ENCODE results near the gene TAMM41.
"Not testable (repeated sequence)": the region's sequence is repeated elsewhere in the genome, so short reads cannot be mapped to it uniquely, and the experiment has no call there.

Gene TAMM41

GRCh38 chr3:11810276-11810675, 36.4 kb downstream of the TAMM41 start:
- DNase-seq, result no peak

DNA sequence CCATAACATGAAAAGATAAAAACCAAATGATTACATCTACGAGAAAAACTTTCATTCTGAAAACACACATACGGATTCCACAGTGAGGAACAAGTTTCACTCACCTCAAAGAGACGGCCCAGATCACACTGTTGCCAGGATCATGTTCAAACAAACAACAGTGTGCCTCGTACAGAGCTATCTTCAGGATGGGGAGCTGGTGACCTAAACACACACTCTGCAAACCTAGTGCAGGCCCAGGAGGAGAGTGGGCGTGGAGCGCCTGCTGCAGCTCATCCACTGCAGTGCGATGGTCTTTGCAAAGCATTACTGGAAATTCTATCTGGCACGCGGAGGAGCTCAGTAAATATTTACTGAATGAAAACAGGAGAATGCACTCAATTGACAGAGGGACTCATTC, 38.5 kb downstream of the TAMM41 start:
- no peak for DNase-seq

GRCh38 chr3:11807686-11808085, 39.0 kb downstream of the TAMM41 start:
- no peak for DNase-seq

DNA sequence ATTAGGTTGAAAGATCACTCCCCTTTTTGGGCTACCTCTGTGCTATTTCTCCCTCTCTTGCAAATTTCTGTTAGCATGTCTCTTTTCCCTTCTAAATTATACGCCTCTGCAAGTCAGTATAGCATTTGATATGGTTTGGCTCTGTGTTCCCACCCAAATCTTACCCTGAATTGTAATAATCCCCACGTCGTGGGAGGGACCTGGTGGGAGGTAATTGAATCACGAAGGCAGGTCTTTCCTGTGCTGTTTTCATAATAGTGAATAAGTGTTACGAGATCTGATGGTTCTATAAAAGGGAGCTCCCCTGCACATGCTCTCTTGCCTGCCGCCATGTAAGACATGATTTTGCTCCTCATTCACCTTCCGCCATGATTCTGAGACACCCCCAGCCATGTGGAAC, 41.0 kb downstream of the TAMM41 start:
- DNase-seq, result no peak

DNA sequence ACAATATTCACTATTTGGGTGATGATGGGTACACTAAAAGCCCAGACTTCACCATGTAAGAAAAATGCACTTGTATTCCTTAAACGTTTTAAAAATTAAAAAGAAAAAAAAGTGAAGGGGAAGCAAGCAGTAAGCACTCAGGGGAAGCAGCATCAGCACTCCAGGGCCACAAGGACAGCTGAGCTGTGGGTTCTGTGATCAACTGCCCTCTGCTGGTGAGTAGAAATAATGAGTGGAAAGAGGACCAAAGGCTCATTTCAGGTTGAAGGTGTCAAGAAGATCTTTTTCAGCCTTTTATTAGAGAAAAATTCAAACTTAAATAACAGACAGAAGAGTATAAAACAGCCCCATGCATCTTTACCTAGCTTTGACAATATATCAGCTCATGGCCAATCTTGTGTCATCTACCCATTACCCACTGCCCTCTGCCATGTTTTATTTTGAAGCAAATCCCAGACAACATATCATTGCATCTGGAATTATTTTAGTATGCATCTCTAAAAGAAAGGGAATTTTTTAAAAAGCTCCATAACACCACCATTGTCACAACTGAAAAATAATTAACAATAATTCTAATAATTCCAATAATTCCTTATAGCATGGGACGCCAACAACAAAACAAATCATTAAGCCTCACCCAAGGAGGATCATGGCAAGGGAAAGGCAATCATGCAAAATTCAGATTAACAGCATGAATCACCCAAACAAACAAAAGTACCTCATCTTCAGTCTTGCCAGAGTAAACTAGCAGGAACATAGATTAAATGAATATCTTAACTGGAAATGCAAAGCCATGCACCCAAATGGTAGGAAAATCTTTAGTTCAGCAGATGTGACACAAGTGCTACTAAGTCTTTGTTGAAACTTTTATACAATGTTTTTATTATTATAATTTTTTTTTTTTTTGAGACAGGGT, 42.5 kb downstream of the TAMM41 start:
- peak; percentile 36 for DNase-seq

- DNase-seq, result no peak
Observed at GRCh38 chr3:11799791-11800190, 46.9 kb downstream of the TAMM41 start.

DNA sequence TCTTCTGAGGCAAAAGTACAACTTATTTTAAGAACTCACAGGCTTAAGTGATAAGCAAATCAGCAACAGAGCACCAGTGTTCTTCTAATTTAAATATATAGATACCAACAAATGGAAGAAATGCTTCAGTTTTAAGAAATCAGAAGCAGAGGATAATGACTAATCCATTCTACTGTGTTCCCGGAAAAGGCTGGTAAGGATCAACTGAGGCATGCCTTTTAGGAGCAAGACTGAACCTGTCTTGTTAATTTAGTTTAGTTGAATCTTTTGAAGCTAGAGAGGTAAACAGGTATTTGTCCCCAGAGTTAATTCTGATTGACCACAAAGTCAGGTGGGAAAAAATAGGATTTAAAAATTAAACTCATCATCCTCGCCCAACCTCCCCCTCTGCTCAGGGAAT, 51.8 kb downstream of the TAMM41 start:
- DNase-seq, result no peak

DNA sequence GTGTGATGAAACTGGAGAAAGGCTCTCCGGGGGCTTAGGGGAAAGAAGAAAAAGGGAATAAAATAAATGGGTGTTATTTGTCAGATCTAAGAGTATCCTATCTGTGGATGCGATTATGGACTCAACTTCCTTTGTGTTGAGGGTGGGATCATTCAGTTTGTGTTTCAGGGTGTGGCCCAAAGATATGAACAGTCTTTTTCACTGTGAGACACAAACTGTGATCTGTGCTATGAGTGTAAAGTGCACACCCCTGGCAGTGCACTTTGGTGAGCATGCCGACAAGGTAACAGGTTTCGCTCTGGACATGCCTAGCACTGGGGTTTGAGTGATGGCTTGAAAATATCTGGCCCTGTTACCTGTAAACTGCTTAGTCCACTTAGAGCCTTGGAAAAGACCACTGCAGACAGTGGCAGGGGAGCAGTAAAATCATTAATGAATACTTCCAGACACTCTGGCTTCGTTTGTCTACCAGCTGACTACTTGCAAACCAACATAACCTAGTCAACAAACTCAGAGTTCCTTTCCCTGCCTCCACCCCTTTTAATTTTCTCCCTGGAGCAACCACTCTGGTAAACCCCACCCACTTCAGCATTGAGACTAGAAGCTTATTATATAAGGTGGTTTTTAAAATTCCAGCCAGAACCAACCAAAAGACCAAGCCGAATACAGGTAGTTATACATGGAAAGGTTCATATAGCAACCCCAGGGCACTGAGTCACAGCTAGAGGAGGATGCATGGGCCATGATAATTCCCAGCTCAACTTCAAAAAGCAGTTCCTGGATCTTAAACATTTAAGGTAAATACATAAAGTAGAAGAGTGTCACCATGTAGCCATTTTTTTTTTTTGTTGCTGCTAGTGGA, 55.1 kb downstream of the TAMM41 start:
- DNase-seq, result no peak

DNA sequence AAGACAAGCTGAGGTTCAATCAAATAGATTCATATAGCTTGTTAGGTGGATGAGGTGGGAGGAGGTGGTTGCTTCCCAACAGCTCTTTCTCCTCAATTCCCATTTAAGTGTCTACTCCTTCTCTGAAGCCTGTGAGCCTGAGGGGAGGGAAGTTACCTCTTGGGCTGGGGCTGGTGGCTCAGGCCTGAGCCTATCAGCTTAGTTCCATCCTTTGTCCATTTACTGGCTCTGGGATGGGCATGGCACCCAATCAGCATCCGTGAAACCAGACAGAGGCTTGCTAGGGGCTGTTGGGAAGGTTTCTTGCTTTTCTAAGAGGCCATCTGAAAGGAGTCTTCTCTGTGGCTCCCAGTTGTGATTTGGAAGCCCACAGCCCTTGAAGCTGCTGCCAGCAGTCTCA, 57.3 kb downstream of the TAMM41 start:
- no peak for DNase-seq

GRCh38 chr3:11784971-11785377, 61.7 kb downstream of the TAMM41 start:
- no peak for DNase-seq

DNA sequence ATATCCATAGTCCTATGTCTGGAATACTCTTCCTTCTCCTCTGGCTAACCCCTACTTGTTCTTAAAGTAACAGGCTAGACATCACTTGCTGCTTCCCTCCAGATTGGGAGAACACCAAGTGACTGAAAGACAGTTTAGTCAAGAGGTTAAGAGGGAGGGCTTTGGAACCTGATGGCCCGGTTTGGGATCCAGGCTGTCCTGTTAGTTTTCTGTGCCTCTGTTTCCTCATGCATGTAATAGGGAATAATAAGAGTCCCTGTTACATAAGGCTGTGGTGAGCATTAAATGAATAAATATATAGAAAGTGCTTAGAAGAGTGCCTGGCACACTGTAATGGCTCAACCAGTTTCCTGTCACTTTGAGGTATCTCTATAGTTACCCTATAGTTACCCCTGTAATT, 66.3 kb downstream of the TAMM41 start:
- DNase-seq, result no peak

- no peak for DNase-seq
Observed at GRCh38 chr3:11779626-11780025, 67.1 kb downstream of the TAMM41 start.

GRCh38 chr3:11778248-11778647, 68.4 kb downstream of the TAMM41 start:
- DNase-seq, result no peak

DNA sequence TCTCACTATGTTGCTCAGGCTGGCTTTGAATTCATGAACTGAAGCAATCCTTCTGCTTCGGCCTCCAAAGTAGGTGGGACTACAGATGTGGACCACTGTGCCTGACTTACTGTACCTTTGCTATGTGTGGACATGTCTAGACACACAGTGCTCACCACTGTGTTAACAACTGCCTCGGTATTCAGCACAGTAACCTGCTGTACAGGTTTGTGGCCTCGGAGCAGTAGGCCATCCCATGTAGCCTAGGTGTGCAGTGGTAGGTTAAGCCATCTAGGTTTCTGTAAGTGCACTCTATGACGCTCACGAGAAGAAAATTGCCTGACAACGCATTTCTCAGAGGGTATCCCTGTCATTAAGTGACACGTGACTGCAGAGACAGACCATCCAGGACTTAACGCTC, 70.3 kb downstream of the TAMM41 start:
- DNase-seq, result no peak

GRCh38 chr3:11775493-11775892, 71.2 kb downstream of the TAMM41 start:
- DNase-seq, result no peak

DNA sequence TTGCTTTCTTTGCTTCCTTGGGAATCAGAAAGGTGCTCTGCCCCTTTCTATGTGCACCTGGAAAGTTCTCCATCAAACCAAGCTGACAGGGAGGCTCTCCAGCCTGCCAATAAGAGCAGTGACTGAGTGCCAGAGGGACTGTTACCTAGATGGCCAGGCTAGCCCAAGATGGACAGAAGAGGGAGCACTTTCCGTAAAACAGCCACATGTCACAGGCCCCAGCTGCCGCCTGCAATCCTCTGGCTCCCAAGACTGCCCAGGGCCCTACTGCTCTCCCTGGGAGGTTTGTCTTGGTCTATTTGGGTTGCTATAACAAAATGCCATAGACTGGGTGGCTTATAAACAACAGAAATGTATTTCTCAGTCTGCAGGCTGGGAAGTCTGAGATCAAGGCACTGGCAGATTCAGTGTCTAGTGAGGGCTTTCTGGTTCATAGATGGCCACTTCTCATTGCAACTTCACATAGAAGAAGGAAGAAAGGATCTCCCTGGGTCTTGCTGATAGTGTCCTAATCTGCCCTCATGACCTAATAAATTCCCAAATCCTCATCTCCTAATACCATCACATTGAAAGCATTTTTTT, 72.3 kb downstream of the TAMM41 start:
- no peak for DNase-seq

DNA sequence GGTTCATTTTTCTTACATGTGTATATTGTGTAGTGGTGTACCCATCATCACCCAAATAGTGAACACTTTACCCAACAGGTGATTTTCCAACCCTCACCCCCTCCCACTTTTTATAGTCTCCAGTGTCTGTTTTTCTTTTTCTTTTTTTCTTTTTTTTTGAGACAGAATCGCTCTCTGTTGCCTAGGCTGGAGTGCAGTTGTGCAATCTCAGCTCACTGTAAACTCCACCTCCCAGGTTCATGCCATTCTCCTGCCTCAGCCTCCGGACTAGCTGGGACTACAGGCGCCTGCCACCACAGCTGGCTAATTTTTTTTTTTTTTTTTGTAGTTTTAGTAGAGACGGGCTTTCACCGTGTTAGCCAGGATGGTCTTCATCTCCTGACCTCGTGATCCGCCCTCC, 74.8 kb downstream of the TAMM41 start:
- not testable (repeated sequence) for DNase-seq

DNA sequence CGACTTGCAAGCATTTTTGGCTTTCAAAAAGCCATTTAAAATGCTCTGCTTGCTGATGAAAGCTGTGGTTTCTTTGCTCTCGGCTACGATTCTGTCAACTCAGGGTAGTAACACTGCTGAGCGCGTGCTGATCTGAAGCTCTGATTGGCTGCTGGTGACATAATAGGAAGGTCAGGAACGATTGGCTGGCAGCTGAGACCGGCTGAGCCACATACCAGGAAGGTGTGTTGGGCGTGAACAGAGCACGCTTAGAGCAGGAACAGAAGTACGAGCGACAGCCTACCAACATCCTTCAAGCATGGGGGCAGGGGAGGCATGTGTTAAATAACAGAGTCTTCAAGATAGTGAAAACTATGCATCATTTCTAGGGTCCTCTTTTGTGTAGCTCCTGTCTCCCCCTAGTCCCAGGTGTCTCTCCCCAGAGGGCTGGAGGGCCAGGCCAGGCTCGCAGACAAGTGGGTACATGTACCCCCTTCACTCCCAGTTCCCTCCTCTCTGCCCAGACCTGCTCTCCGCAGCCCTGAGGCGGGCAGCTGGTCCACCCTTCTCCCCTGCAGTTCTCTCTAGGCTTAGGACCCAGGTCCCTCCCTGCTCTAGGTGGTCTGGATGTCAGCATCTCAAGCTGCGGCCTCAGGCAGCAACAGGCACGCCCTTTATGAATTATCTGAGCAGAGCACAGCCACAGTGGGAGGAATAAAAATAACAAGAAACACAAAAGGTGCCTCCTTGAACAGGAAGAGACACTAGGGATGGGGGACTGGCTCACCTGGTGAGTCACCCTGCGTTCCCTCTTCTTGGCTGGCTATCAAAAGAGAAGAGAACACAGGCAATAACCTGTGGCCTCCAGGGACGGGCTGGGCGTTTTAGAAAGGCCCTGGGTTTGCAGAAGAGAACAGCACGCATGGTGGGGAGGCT, 76.0 kb downstream of the TAMM41 start:
- DNase-seq, result peak; percentile 84

GRCh38 chr3:11769704-11770476, 76.8 kb downstream of the TAMM41 start:
- no peak for DNase-seq

- DNase-seq, result no peak
Observed at GRCh38 chr3:11768604-11769003, 78.1 kb downstream of the TAMM41 start.

DNA sequence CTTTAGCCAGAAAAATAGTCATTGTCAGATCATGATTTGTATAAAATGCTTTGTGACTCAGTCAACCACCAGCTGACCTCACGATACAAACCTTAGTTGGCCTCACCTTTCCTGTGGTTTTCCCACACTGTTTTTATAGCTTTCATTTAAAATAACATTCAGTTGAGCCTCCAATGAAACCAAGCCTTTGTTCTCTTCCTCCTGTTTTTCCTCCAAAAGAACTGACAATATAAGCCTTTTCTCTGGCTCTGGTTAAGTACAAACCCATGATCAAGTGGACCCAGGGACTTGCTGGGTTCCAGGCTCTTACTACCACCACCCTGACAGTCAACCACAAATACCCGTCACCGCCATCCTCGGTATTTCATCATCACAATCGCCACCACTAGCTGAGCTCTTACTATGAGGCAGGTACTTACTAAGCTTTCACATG, 81.7 kb downstream of the TAMM41 start:
- peak; percentile 68 for DNase-seq

DNA sequence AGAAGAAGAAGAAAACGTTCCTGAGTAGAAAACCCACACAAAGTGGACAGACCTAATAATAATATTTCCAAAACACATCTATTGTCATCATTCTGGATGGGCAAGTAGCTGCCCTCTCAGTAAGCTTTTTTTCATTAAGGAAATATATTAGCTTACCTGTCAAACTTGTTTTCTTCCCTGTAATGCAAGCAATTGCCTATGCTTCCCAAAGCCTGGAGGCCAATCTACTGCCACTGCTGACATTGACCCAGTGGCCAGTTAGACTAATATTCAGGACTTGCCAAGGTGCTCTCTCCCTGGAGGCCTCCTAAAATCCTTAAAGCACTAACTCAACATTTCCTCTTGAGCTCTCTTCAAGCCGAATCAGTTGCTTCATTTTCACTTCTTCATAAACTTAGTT, 86.7 kb downstream of the TAMM41 start:
- no peak for DNase-seq

Measured in activated CD4-positive, alpha-beta T cell treated with anti-CD3 and anti-CD28 coated beads for 48 hours (primary cell).